Keratinocyte (primary cell): Measurements from ENCODE around the gene DLGAP1. TPM values are rescaled to one million over a fixed set of nuclear protein-coding genes. Genes with fewer than 3 reads are reported as not detected.

ENCODE experiments used
- DNase-seq: peaks from one replicate; pipeline ENCODE4 v3.0.0-alpha.2; 2011; ENCODE audit warnings: low read depth, missing footprints, low spot score
- FAIRE-seq: peaks from 2 replicates; lab custom pipeline; 2011; peaks lifted over from hg19 to GRCh38; lab: Jason Lieb, UNC
- H2AFZ ChIP-seq: 2 replicates; pipeline ENCODE4 v1.6.0; 2012; ENCODE audit warnings: low read length, control low read depth, inconsistent platforms; ENCODE audit not compliant: control insufficient read depth
- H3K27ac ChIP-seq: 2 replicates; pipeline ENCODE4 v1.5.1; 2011; ENCODE audit warnings: low read length; ENCODE audit not compliant: control insufficient read depth, insufficient read depth
- H3K27me3 ChIP-seq: 3 replicates; pipeline ENCODE4 v1.6.0; 2011; ENCODE audit warnings: low read length; ENCODE audit not compliant: control insufficient read depth, insufficient read depth; ENCODE audit errors: extremely low read depth
- H3K36me3 ChIP-seq, 2 experiments: 2 replicates in 1 of 2; 3 replicates in 1 of 2; pipeline ENCODE4 v1.5.1; 2011; ENCODE audit warnings: low read length in 2 of 2, mild to moderate bottlenecking in 1 of 2; ENCODE audit not compliant: control insufficient read depth in 2 of 2, insufficient read depth in 2 of 2; ENCODE audit errors: extremely low read depth in 1 of 2
- H3K4me1 ChIP-seq: 3 replicates; pipeline ENCODE4 v1.5.1; 2011; ENCODE audit warnings: low read length; ENCODE audit not compliant: control insufficient read depth, insufficient read depth; ENCODE audit errors: extremely low read depth
- H3K4me2 ChIP-seq: 3 replicates; pipeline ENCODE4 v1.6.0; 2011; ENCODE audit warnings: low read depth, low read length; ENCODE audit not compliant: control insufficient read depth, insufficient read depth; ENCODE audit errors: extremely low read depth
- H3K4me3 ChIP-seq, 3 experiments: fragments of 200-600 bp in 1 of 3; sonication (generic) in 1 of 3; 2 replicates in 2 of 3; 3 replicates in 1 of 3; pipeline ENCODE4 v1.5.1; 2011 to 2016; ENCODE audit warnings: low read length in 3 of 3, mild to moderate bottlenecking in 3 of 3, control low read depth in 2 of 3, inconsistent platforms in 1 of 3, low read depth in 1 of 3, mixed read lengths in 1 of 3, mixed run types in 1 of 3, moderate library complexity in 1 of 3; ENCODE audit not compliant: control insufficient read depth in 2 of 3, insufficient read depth in 2 of 3; ENCODE audit errors: extremely low read depth in 1 of 3
- H3K79me2 ChIP-seq: 2 replicates; pipeline ENCODE4 v1.6.0; 2012; ENCODE audit warnings: low read length; ENCODE audit not compliant: control insufficient read depth, insufficient read depth
- H3K9ac ChIP-seq: 3 replicates; pipeline ENCODE4 v1.6.0; 2011; ENCODE audit warnings: low read length; ENCODE audit not compliant: control insufficient read depth, insufficient read depth; ENCODE audit errors: extremely low read depth
- H3K9me1 ChIP-seq: 3 replicates; pipeline ENCODE4 v1.6.0; 2011; ENCODE audit warnings: low read length; ENCODE audit not compliant: control insufficient read depth, insufficient read depth; ENCODE audit errors: extremely low read depth
- H3K9me3 ChIP-seq: 2 replicates; pipeline ENCODE4 v1.5.1; 2012; ENCODE audit warnings: low read depth, low read length; ENCODE audit not compliant: control insufficient read depth
- H4K20me1 ChIP-seq: 3 replicates; pipeline ENCODE4 v1.6.0; 2011; ENCODE audit warnings: low read length; ENCODE audit not compliant: control insufficient read depth, insufficient read depth; ENCODE audit errors: extremely low read depth
- CTCF ChIP-seq, 3 experiments: IDR thresholded peaks in 1 of 3; conservative IDR thresholded peaks in 1 of 3; optimal IDR thresholded peaks in 1 of 3; 2 replicates in 2 of 3; 3 replicates in 1 of 3; pipeline versions ENCODE3 to v1.5.1; 2011; ENCODE audit warnings: low read length in 3 of 3, mild to moderate bottlenecking in 3 of 3, moderate library complexity in 2 of 3, control low read depth in 1 of 3, inconsistent platforms in 1 of 3; ENCODE audit not compliant: insufficient read depth in 2 of 3; ENCODE audit errors: extremely low read depth in 1 of 3
- EZH2 ChIP-seq: IDR thresholded peaks from one replicate; pipeline ENCODE4 v1.6.1; 2012; ENCODE audit warnings: inconsistent platforms, mild to moderate bottlenecking, low read length, moderate library complexity
- dilution Hi-C: fragments of 300-500 bp; cut with MboI; formaldehyde crosslinking; loops from one replicate; pipeline ENCODE4 v1.7.0; 2020; ENCODE audit warnings: low sequenced_read_pairs; ENCODE audit not compliant: extremely low pct_ligation_motif_present
- polyA plus RNA-seq, 5 experiments: library from polyadenylated mRNA; depleted of rRNA in 3 of 5; stranded (reverse) in 3 of 5; stranded (forward) in 1 of 5; unstranded in 1 of 5; fragments of >200 nt; gene quantifications; 1 replicate in 1 of 5; 2 replicates in 3 of 5; 3 replicates in 1 of 5; pipeline versions ENCODE4 v1.2.1 to v1.2.3, GENCODE V29; 2011 to 2012; ENCODE audit warnings: missing spikeins in 2 of 5, low read depth in 1 of 5, low replicate concordance in 1 of 5

Gene DLGAP1
- polyA plus RNA-seq, 1 donor (not counting 4 experiments of a cell fraction or from before 2014, with no cell fraction given), result not detected

- dilution Hi-C loops, result no loop called here
- TF ChIP-seq EZH2 (no peak), CTCF (optimal IDR thresholded peaks at IDR 0.05 in 1 of 3, IDR thresholded peaks at IDR 0.05 in 1 of 3, conservative IDR thresholded peaks at IDR 0.05 in 1 of 3; ENCODE audit: extremely low read depth in 1 of 3, insufficient read depth in 2 of 3, low read length in 3 of 3) (no peak)
- Histone ChIP-seq H3K4me2 (no peak overlapping the region), H2AFZ (no peak overlapping the region), H4K20me1 (no peaks in the 10 kb centered on the region), H3K9me1 (no peaks in the 10 kb centered on the region), H3K27ac (no peak overlapping the region), H3K9me3 (peaks cover 7% of the 10 kb centered on the region), H3K27me3 (no peaks in the 10 kb centered on the region), H3K79me2 (no peaks in the 10 kb centered on the region), H3K36me3 (no peaks in the 10 kb centered on the region), H3K4me3 (no peak overlapping the region), H3K4me1 (peaks cover 15% of the 10 kb centered on the region), H3K9ac (no peak overlapping the region)
- DNase-seq, result no peak
- FAIRE-seq, result no peak
These were observed 476.1 kb downstream of the DLGAP1 start for GRCh38 chr18:3979024-3979423.

GRCh38 chr18:3973191-3973850 is 481.8 kb downstream of the DLGAP1 start:
- Histone ChIP-seq H3K9ac (no peak overlapping the region), H3K4me2 (no peak overlapping the region), H3K9me1 (no peaks in the 10 kb centered on the region), H2AFZ (peak overlapping the region; percentile 87), H3K79me2 (no peaks in the 10 kb centered on the region), H3K9me3 (peaks cover under 1% of the 10 kb centered on the region), H3K27me3 (no peaks in the 10 kb centered on the region), H3K27ac (no peak overlapping the region), H3K4me3 (no peak overlapping the region), H3K36me3 (no peaks in the 10 kb centered on the region), H4K20me1 (no peaks in the 10 kb centered on the region), H3K4me1 (peaks cover 6% of the 10 kb centered on the region)
- TF ChIP-seq CTCF (optimal IDR thresholded peaks at IDR 0.05 in 1 of 3, IDR thresholded peaks at IDR 0.05 in 1 of 3, conservative IDR thresholded peaks at IDR 0.05 in 1 of 3; ENCODE audit: extremely low read depth in 1 of 3, insufficient read depth in 2 of 3, low read length in 3 of 3), result no peak
- no peak for TF ChIP-seq EZH2
- dilution Hi-C loops, result no loop called here
- FAIRE-seq (peak; percentile 72), DNase-seq (no peak)
